Heart left ventricle (tissue), 16 donors: ENCODE measurements around the gene SLC66A2. TPM values are rescaled to one million over a fixed set of nuclear protein-coding genes. Genes with fewer than 3 reads are reported as not detected.
A peak's percentile ranks its signal among the peaks of the same experiment; 100 is the strongest.

Source experiments
- ATAC-seq, 4 donors: fragments of 200-7000 bp; cut with Tn5 transposase; one replicate each; pipeline ENCODE4 v1.9.1; 2020 to 2022; ENCODE audit warnings: moderate library complexity in 4 of 4, mild to moderate bottlenecking in 3 of 4, moderate number of reproducible peaks in 1 of 4
- DNase-seq, 5 donors: peaks; one replicate each; pipeline ENCODE4 v3.0.0-alpha.2; 2020
- H3K27ac ChIP-seq, 12 donors: fragments of 200-600 bp; sonication (generic) in 4 of 12; one replicate each; pipeline versions ENCODE4 v1.5.0 to v1.8.0; 2016 to 2022; ENCODE audit warnings: mild to moderate bottlenecking in 2 of 12
- H3K27me3 ChIP-seq, 9 donors: fragments of 200-600 bp; sonication (generic) in 2 of 9; one replicate each; pipeline versions ENCODE4 v1.5.1 to v1.8.0; 2016 to 2022; ENCODE audit warnings: mild to moderate bottlenecking in 3 of 9
- H3K36me3 ChIP-seq, 9 donors: fragments of 200-600 bp; sonication (generic) in 2 of 9; one replicate each; pipeline versions ENCODE4 v1.5.0 to v1.8.0; 2018 to 2022; ENCODE audit warnings: mild to moderate bottlenecking in 2 of 9
- H3K4me1 ChIP-seq, 12 donors: fragments of 200-600 bp; sonication (generic) in 4 of 12; one replicate each; pipeline versions ENCODE4 v1.5.0 to v1.8.0; 2016 to 2022; ENCODE audit warnings: mild to moderate bottlenecking in 3 of 12
- H3K4me3 ChIP-seq, 12 donors: fragments of 200-600 bp; sonication (generic) in 4 of 12; one replicate each; pipeline versions ENCODE4 v1.5.0 to v1.8.0; 2017 to 2022; ENCODE audit warnings: mild to moderate bottlenecking in 9 of 12, moderate library complexity in 4 of 12
- H3K9me3 ChIP-seq, 12 donors: fragments of 200-600 bp; sonication (generic) in 4 of 12; one replicate each; pipeline versions ENCODE4 v1.5.0 to v1.8.0; 2016 to 2022; ENCODE audit warnings: mild to moderate bottlenecking in 1 of 12
- CTCF ChIP-seq, 12 donors: fragments of 200-600 bp; sonication (generic) in 4 of 12; IDR thresholded peaks; one replicate each; pipeline versions ENCODE4 v1.5.0 to v1.8.0; 2018 to 2022; ENCODE audit warnings: antibody characterized with exemption in 12 of 12, mild to moderate bottlenecking in 5 of 12
- POLR2A ChIP-seq, 2 donors: fragments of 450-650 bp; IDR thresholded peaks; one replicate each; pipeline ENCODE4 v1.6.1; 2017; ENCODE audit warnings: antibody characterized with exemption in 2 of 2, mild to moderate bottlenecking in 2 of 2, moderate library complexity in 2 of 2
- WGBS, 4 donors: extraction: QIAGEN DNeasy Blood & Tissue Kit in 2 of 4; methylation state at CpG; one replicate each; pipeline versions ENCODE4 v1.1.5 to v1.1.7; 2013 to 2018; 5-methylcytosine and 5-hydroxymethylcytosine counted together
- intact Hi-C, 10 donors: fragments of 100-400 bp; cut with DNase I; formaldehyde crosslinking; loops; one replicate each; pipeline versions ENCODE4 v1.11.1 to v1.14.2; 2022
- polyA plus RNA-seq, 2 donors: library from polyadenylated mRNA; stranded (reverse); fragments of 200-250 nt; gene quantifications; one replicate each; pipeline ENCODE4 v1.2.3, GENCODE V29; 2013
- total RNA-seq, 9 donors: library from RNA; depleted of rRNA in 2 of 9; stranded (reverse); fragments of >200 nt in 2 of 9; fragmentation: NEBNext Ultra II Directional in 3 of 9; extraction: Animal tissue kit (Norgen Biotek cat#: 25700) in 3 of 9; gene quantifications; one replicate each; pipeline versions ENCODE4 v1.1.0 to v1.2.4, GENCODE V29; 2016 to 2023
- donor health status: ischemic (EF 13 %, LVEDD 7.1; RV severe dilation, severe dysfunction).
- donor health status: healthy with polysubstance abuse.
- donor health status: DM: no; HTN: yes; CAD: no.
- donor health status: DM: no; HTN: no; CAD: no.
- donor health status: ischemic (EF 25% LVEDD 6.9; RV normal size, moderate dysfunction).
- donor health status: ischemic (EF 25% LVEDD 5.7; RV mildly dilated, moderate dysfunction).
- donor health status: healthy.
- donor health status: DM: yes; HTN: yes; CAD: no.
- donor health status: ischemic (EF 35%, LVEDD 5.7; RV mildly dilated, moderate dysfunction).
- donor health status: nonischemic (EF 11% LVEDD 7.7; RV severe dilation, severe dysfunction).
- donor health status: DM: yes; HTN: yes; CAD: no.
- donor health status: PGD.
- donor health status: ischemic (EF 29% LVEDD 5.4; RV normal size, mild dysfunction).
- donor health status: nonischemic (EF 23%, LVEDD 6.1; RV moderate dilation, normal function).

Gene SLC66A2
- total and polyA plus RNA-seq, 11 donors: 19.7 to 33.4 (median 26.6) TPM

- peaks cover 0 to 25% (median 13%) of the 10 kb centered on the region in 9 donors for H3K36me3 ChIP-seq
- H3K9me3 ChIP-seq: no peaks in the 10 kb centered on the region
- WGBS, 4 donors: 12 to 32% (median 25%) methylated on average over 17 to 24 of the region's 24 CpGs
- DNase-seq (no peak), ATAC-seq (peak; percentile 16 to 64 (median 50))
- H3K27ac ChIP-seq: peak overlapping the region; percentile 15 to 82 (median 76)
- H3K4me1 ChIP-seq: peaks cover 0 to 18% (median 8%) of the 10 kb centered on the region in 12 donors
- intact Hi-C loops: no loop called here
- H3K27me3 ChIP-seq: peaks cover 0 to 5% (median 0%) of the 10 kb centered on the region in 9 donors
- TF ChIP-seq POLR2A (IDR thresholded peaks at IDR 0.05) (no peak), CTCF (IDR thresholded peaks at IDR 0.05) (no peak)
- peak overlapping the region; percentile 46 to 81 (median 73) for H3K4me3 ChIP-seq
Observed at GRCh38 chr18:79965119-79965902, 13.9 kb upstream of the SLC66A2 start.

GRCh38 chr18:79964330-79965118 lies 13.1 kb upstream of the SLC66A2 start, which contains the start of gene HSBP1L1:
TSS of gene HSBP1L1 (plus strand) at chr18:79964643. CDS start at chr18:79964736, 93 bp downstream.
- Histone ChIP-seq H3K4me3 (peak within 1 kb of the TSS; percentile 46 to 81 (median 73)), H3K9me3 (no peaks in the 10 kb centered on the region), H3K27ac (peak within 1 kb of the TSS; percentile 15 to 82 (median 76)), H3K27me3 (peaks cover 0 to 5% (median 0%) of the 10 kb centered on the region in 9 donors), H3K4me1 (peaks cover 0 to 18% (median 8%) of the 10 kb centered on the region in 12 donors), H3K36me3 (peaks cover 0 to 17% (median 7%) of the 10 kb centered on the region in 9 donors)
- TF ChIP-seq POLR2A (IDR thresholded peaks at IDR 0.05) (no peak), CTCF (IDR thresholded peaks at IDR 0.05) (peak in 10 of 12 donors; percentile 6 to 51 (median 28))
- peak; percentile 61 to 83 (median 70) for DNase-seq
- intact Hi-C loops: no loop called here
- peak; percentile 82 to 90 (median 86) for ATAC-seq
- WGBS, 4 donors: 4 to 5% (median 4%) methylated on average over 60 to 73 of the region's 73 CpGs; no CpG with 5 or more reads in 1 of the 4 donors

GRCh38 chr18:79963658-79964329 lies 12.3 kb upstream of the SLC66A2 start:
- 88 to 93% (median 91%) methylated on average over 16 to 30 of the region's 30 CpGs for WGBS, 4 donors
- intact Hi-C loops: no loop called here
- Histone ChIP-seq H3K4me3 (peak overlapping the region; percentile 46 to 81 (median 73)), H3K27ac (peak overlapping the region in 10 of 12 donors; percentile 52 to 82 (median 76)), H3K36me3 (peaks cover 0 to 14% (median 6%) of the 10 kb centered on the region in 9 donors), H3K27me3 (peaks cover 0 to 5% (median 0%) of the 10 kb centered on the region in 9 donors), H3K9me3 (no peaks in the 10 kb centered on the region), H3K4me1 (peaks cover 0 to 18% (median 8%) of the 10 kb centered on the region in 12 donors)
- no peak for DNase-seq
- no peak for ATAC-seq
- TF ChIP-seq POLR2A (IDR thresholded peaks at IDR 0.05) (no peak), CTCF (IDR thresholded peaks at IDR 0.05) (no peak)
